H1 (cell line): ENCODE results near the gene NTRK2. TPM values are rescaled to one million over a fixed set of nuclear protein-coding genes. Genes with fewer than 3 reads are reported as not detected.
A peak's percentile ranks its signal among the peaks of the same experiment; 100 is the strongest.
"Not testable (repeated sequence)": the region's sequence is repeated elsewhere in the genome, so short reads cannot be mapped to it uniquely, and the experiment has no call there.

ENCODE experiments used
- CTCF ChIA-PET: fragments of 300-600 bp; sonication (Branson Sonifier 250); formaldehyde crosslinking; loops from one replicate; lab custom pipeline; 2021; ENCODE audit not compliant: partially characterized antibody; lab: Charles Lee
- POLR2A ChIA-PET: fragments of 300-600 bp; sonication (Branson Sonifier 250); formaldehyde crosslinking; loops from one replicate; lab custom pipeline; 2021; ENCODE audit warnings: inconsistent platforms; ENCODE audit not compliant: partially characterized antibody; lab: Charles Lee
- DNase-seq, 2 experiments: peaks; one replicate each; pipeline versions ENCODE4 v3.0.0 to v3.0.0-alpha.2; 2010 to 2022; ENCODE audit warnings: low spot score in 2 of 2, low read depth in 1 of 2, mixed read lengths in 1 of 2
- FAIRE-seq: peaks from 2 replicates; lab custom pipeline; 2011; peaks lifted over from hg19 to GRCh38; lab: Jason Lieb, UNC
- H2AFZ ChIP-seq: 2 replicates; pipeline ENCODE4 v1.8.1; 2012; ENCODE audit warnings: low read length, inconsistent platforms
- H2AK5ac ChIP-seq: 2 replicates; pipeline ENCODE4 v1.6.1; 2013; ENCODE audit warnings: low read depth, low read length
- H2BK120ac ChIP-seq: replicated peaks from 2 replicates; pipeline ENCODE3; 2013; ENCODE audit warnings: low read depth, low read length, inconsistent platforms
- H2BK12ac ChIP-seq: 2 replicates; pipeline ENCODE4 v1.6.1; 2013; ENCODE audit warnings: low read depth, low read length
- H2BK15ac ChIP-seq: 2 replicates; pipeline ENCODE4 v1.6.1; 2013; ENCODE audit warnings: low read length
- H2BK20ac ChIP-seq: 2 replicates; pipeline ENCODE4 v1.6.1; 2013; ENCODE audit warnings: low read length
- H2BK5ac ChIP-seq: 2 replicates; pipeline ENCODE4 v1.6.1; 2013; ENCODE audit warnings: low read depth, low read length
- H3K14ac ChIP-seq: 2 replicates; pipeline ENCODE4 v1.6.1; 2013; ENCODE audit warnings: inconsistent platforms; ENCODE audit not compliant: insufficient read length
- H3K18ac ChIP-seq: 2 replicates; pipeline ENCODE4 v1.6.1; 2013; ENCODE audit warnings: low read length; ENCODE audit errors: extremely low read depth
- H3K23ac ChIP-seq: 2 replicates; pipeline ENCODE4 v1.6.1; 2013; ENCODE audit warnings: inconsistent platforms; ENCODE audit not compliant: insufficient read length
- H3K23me2 ChIP-seq: 2 replicates; pipeline ENCODE4 v1.6.1; 2013; ENCODE audit warnings: low read depth, low read length
- H3K27ac ChIP-seq: 2 replicates; pipeline ENCODE4 v1.6.1; 2011; ENCODE audit warnings: low read depth, low read length, inconsistent platforms
- H3K27me3 ChIP-seq, 4 experiments: replicated peaks in 1 of 4; 1 replicate in 1 of 4; 2 replicates in 3 of 4; pipeline versions ENCODE4 v1.6.1 to v1.8.1; 2011 to 2013; ENCODE audit warnings: low read length in 3 of 4, mild to moderate bottlenecking in 3 of 4, inconsistent platforms in 2 of 4, mixed read lengths in 2 of 4, moderate library complexity in 1 of 4; ENCODE audit not compliant: control insufficient read depth in 3 of 4, insufficient read depth in 3 of 4; ENCODE audit errors: extremely low read depth in 1 of 4
- H3K36me3 ChIP-seq, 4 experiments: 2 replicates each; pipeline versions ENCODE4 v1.6.1 to v1.8.1; 2011 to 2013; ENCODE audit warnings: mild to moderate bottlenecking in 4 of 4, low read length in 3 of 4, moderate library complexity in 2 of 4, control low read depth in 1 of 4, inconsistent platforms in 1 of 4; ENCODE audit not compliant: insufficient read depth in 4 of 4, control insufficient read depth in 2 of 4
- H3K4ac ChIP-seq: replicated peaks from 2 replicates; pipeline ENCODE3; 2013; ENCODE audit warnings: low read length, low read depth, mixed read lengths, inconsistent platforms; ENCODE audit not compliant: insufficient read length
- H3K4me1 ChIP-seq, 4 experiments: replicated peaks in 1 of 4; 1 replicate in 1 of 4; 2 replicates in 3 of 4; pipeline versions ENCODE4 v1.6.1 to v1.8.1; 2011 to 2013; ENCODE audit warnings: low read length in 3 of 4, inconsistent platforms in 2 of 4, mixed read lengths in 1 of 4; ENCODE audit not compliant: insufficient read depth in 4 of 4, control insufficient read depth in 3 of 4
- H3K4me2 ChIP-seq, 2 experiments: 2 replicates each; pipeline versions ENCODE4 v1.6.1 to v1.8.1; 2011 to 2013; ENCODE audit warnings: low read depth in 2 of 2, low read length in 2 of 2, control low read depth in 1 of 2, inconsistent platforms in 1 of 2, mild to moderate bottlenecking in 1 of 2; ENCODE audit not compliant: insufficient read depth in 1 of 2
- H3K4me3 ChIP-seq, 4 experiments: fragments of 200-600, 300-600 bp in 1 of 4; sonication (generic), shearing (Covaris generic), sonication (Bioruptor Twin) in 1 of 4; 2 replicates each; pipeline versions ENCODE4 v1.5.1 to v1.8.1; 2011 to 2016; ENCODE audit warnings: low read length in 4 of 4, low read depth in 3 of 4, control low read depth in 2 of 4, inconsistent platforms in 2 of 4, mild to moderate bottlenecking in 2 of 4, mixed read lengths in 1 of 4, moderate library complexity in 1 of 4; ENCODE audit not compliant: insufficient read depth in 2 of 4; ENCODE audit errors: extremely low read depth in 1 of 4
- H3K56ac ChIP-seq: replicated peaks from 2 replicates; pipeline ENCODE3; 2013; ENCODE audit warnings: low read depth, mild to moderate bottlenecking, mixed read lengths, low read length, inconsistent platforms; ENCODE audit not compliant: insufficient read length
- H3K79me1 ChIP-seq: 2 replicates; pipeline ENCODE4 v1.6.1; 2013; ENCODE audit warnings: low read depth, low read length, control low read depth
- H3K79me2 ChIP-seq, 2 experiments: 2 replicates each; pipeline versions ENCODE4 v1.6.1 to v1.8.1; 2012 to 2013; ENCODE audit warnings: low read length in 2 of 2, mild to moderate bottlenecking in 2 of 2, inconsistent platforms in 1 of 2; ENCODE audit not compliant: insufficient read depth in 2 of 2, control insufficient read depth in 1 of 2
- H3K9ac ChIP-seq, 4 experiments: replicated peaks in 1 of 4; 1 replicate in 1 of 4; 2 replicates in 3 of 4; pipeline versions ENCODE4 v1.6.1 to v1.8.1; 2011 to 2013; ENCODE audit warnings: low read depth in 3 of 4, low read length in 3 of 4, control low read depth in 2 of 4, mild to moderate bottlenecking in 2 of 4, moderate library complexity in 2 of 4, inconsistent platforms in 1 of 4; ENCODE audit errors: extremely low read depth in 1 of 4
- H3K9me3 ChIP-seq, 2 experiments: 2 replicates each; pipeline versions ENCODE4 v1.6.1 to v1.8.1; 2012 to 2013; ENCODE audit warnings: mild to moderate bottlenecking in 2 of 2, moderate library complexity in 2 of 2, control low read depth in 1 of 2, inconsistent platforms in 1 of 2, low read depth in 1 of 2, low read length in 1 of 2, mixed read lengths in 1 of 2; ENCODE audit not compliant: insufficient read depth in 2 of 2
- H4K20me1 ChIP-seq, 2 experiments: replicated peaks in 1 of 2; 2 replicates each; pipeline versions ENCODE3 to v1.8.1; 2011 to 2013; ENCODE audit warnings: inconsistent platforms in 2 of 2, low read length in 2 of 2, mild to moderate bottlenecking in 1 of 2; ENCODE audit not compliant: insufficient read depth in 2 of 2, control insufficient read depth in 1 of 2
- H4K5ac ChIP-seq: 2 replicates; pipeline ENCODE4 v1.6.1; 2013; ENCODE audit warnings: low read length, low read depth, mixed read lengths, inconsistent platforms; ENCODE audit not compliant: insufficient read length
- H4K8ac ChIP-seq: 2 replicates; pipeline ENCODE4 v1.8.0; 2013; ENCODE audit warnings: mild to moderate bottlenecking, moderate library complexity, low read length, inconsistent platforms; ENCODE audit not compliant: insufficient read depth; ENCODE audit errors: extremely low read depth
- H4K91ac ChIP-seq: replicated peaks from 2 replicates; pipeline ENCODE3; 2013; ENCODE audit warnings: low read length, mixed read lengths, inconsistent platforms; ENCODE audit not compliant: insufficient read length
- RAD21 ChIP-seq, 2 experiments: IDR thresholded peaks in 1 of 2; conservative IDR thresholded peaks in 1 of 2; 2 replicates each; pipeline ENCODE4 v1.6.1; 2011; ENCODE audit warnings: low read depth in 2 of 2, low read length in 2 of 2, improper control_type of control experiment in 1 of 2, inconsistent platforms in 1 of 2, mild to moderate bottlenecking in 1 of 2, moderate library complexity in 1 of 2
- WGBS, 2 experiments: shearing (Covaris generic) in 1 of 2; methylation state at CpG; one replicate each; pipeline versions ENCODE4 v1.1.6 to v1.1.7; 2013 to 2015; ENCODE audit warnings: low lambda C conversion rate in 2 of 2, mixed read lengths in 2 of 2, inconsistent platforms in 1 of 2, low coverage in 1 of 2, missing lambda C conversion rate in 1 of 2; ENCODE audit not compliant: insufficient replicate concordance in 2 of 2, insufficient coverage in 1 of 2, insufficient read length in 1 of 2; ENCODE audit errors: extremely low coverage in 1 of 2, missing lambda C conversion rate in 1 of 2; 5-methylcytosine and 5-hydroxymethylcytosine counted together
- polyA plus RNA-seq, 7 experiments: library from polyadenylated mRNA; depleted of rRNA in 3 of 7; stranded (reverse) in 5 of 7; unstranded in 2 of 7; fragments of >200 nt in 5 of 7; fragments of 200-250 nt in 2 of 7; gene quantifications; 1 replicate in 5 of 7; 2 replicates in 1 of 7; 4 replicates in 1 of 7; pipeline versions ENCODE4 v1.2.1 to v1.2.3, GENCODE V29; 2011 to 2013; ENCODE audit warnings: missing spikeins in 2 of 7, mixed read lengths in 2 of 7
- total RNA-seq: library from RNA; stranded (reverse); fragmentation: NEBNext Ultra II Directional; extraction: Animal tissue kit (Norgen Biotek cat#: 25700); gene quantifications from 2 replicates; pipeline ENCODE4 v1.2.1, GENCODE V29; 2021

NTRK2 gene
- total and polyA plus RNA-seq, 2 of the 8 experiments (the other 6 are each of a cell fraction or from before 2014, with no cell fraction given): 0.03 to 0.04 TPM

GRCh38 chr9:85069421-85069820 lies 399.9 kb downstream of the NTRK2 start:
- H3K9me3 ChIP-seq, H4K91ac ChIP-seq, H3K36me3 ChIP-seq, H2BK5ac ChIP-seq, H4K20me1 ChIP-seq, H3K4me3 ChIP-seq, H2BK12ac ChIP-seq, H3K27ac ChIP-seq, DNase-seq, H3K27me3 ChIP-seq, H3K9ac ChIP-seq, H2AFZ ChIP-seq, H2BK15ac ChIP-seq, H3K23me2 ChIP-seq, H4K8ac ChIP-seq, H3K79me1 ChIP-seq, H4K5ac ChIP-seq, H3K4me1 ChIP-seq, FAIRE-seq, H3K4me2 ChIP-seq, H3K18ac ChIP-seq, H3K56ac ChIP-seq, POLR2A ChIA-PET, H3K23ac ChIP-seq, H2BK120ac ChIP-seq, H2BK20ac ChIP-seq, H2AK5ac ChIP-seq, H3K4ac ChIP-seq, H3K79me2 ChIP-seq, H3K14ac ChIP-seq: not testable (repeated sequence)
- WGBS, 2 experiments: 89% methylated on average over 3 of the region's 3 CpGs; no CpG with 5 or more reads in 1 of the 2 experiments
- CTCF ChIA-PET: interaction anchor here (0.6 kb wide), 2 partner anchors 11 to 94 kb away, joined by 3 to 6 read pairs; no protein-coding TSS in a partner anchor
- 0 out of 4 replicates have a peak, but pooled peaks of 1 of the 2 experiments have one; percentile 5 for TF ChIP-seq RAD21 (IDR thresholded peaks at IDR 0.05 in 1 of 2, conservative IDR thresholded peaks at IDR 0.05 in 1 of 2; ENCODE audit: low read depth in 2 of 2, low read length in 2 of 2)
